ENCODE results near the gene DICER1. TPM values are rescaled to one million over a fixed set of nuclear protein-coding genes. Genes with fewer than 3 reads are reported as not detected.

DICER1 gene
- total RNA-seq, 1 donor = 61.3 TPM

GRCh38 chr14:95064734-95065133 lies 92.6 kb downstream of the DICER1 start:
- no peak for DNase-seq (ENCODE audit: low read depth)
- no peak overlapping the region for H3K4me3 ChIP-seq (ENCODE audit: low read depth, low read length)
- TF ChIP-seq CTCF (IDR thresholded peaks at IDR 0.05; ENCODE audit: insufficient read depth, low read depth, low read length) = no peak

GRCh38 chr14:95064256-95064655 lies 93.1 kb downstream of the DICER1 start:
- TF ChIP-seq CTCF (IDR thresholded peaks at IDR 0.05; ENCODE audit: insufficient read depth, low read depth, low read length) = no peak
- no peak for DNase-seq (ENCODE audit: low read depth)
- H3K4me3 ChIP-seq (ENCODE audit: low read depth, low read length) = no peak overlapping the region

GRCh38 chr14:95063391-95063790 lies 93.9 kb downstream of the DICER1 start:
- H3K4me3 ChIP-seq (ENCODE audit: low read depth, low read length) = no peak overlapping the region
- no peak for TF ChIP-seq CTCF (IDR thresholded peaks at IDR 0.05; ENCODE audit: insufficient read depth, low read depth, low read length)
- no peak for DNase-seq (ENCODE audit: low read depth)

GRCh38 chr14:95062946-95063345 lies 94.4 kb downstream of the DICER1 start:
- no peak for DNase-seq (ENCODE audit: low read depth)
- TF ChIP-seq CTCF (IDR thresholded peaks at IDR 0.05; ENCODE audit: insufficient read depth, low read depth, low read length) = no peak

GRCh38 chr14:95062220-95062619 lies 95.1 kb downstream of the DICER1 start:
- TF ChIP-seq CTCF (IDR thresholded peaks at IDR 0.05; ENCODE audit: insufficient read depth, low read depth, low read length) = no peak
- no peak overlapping the region for H3K4me3 ChIP-seq (ENCODE audit: low read depth, low read length)
- no peak for DNase-seq (ENCODE audit: low read depth)

More at GRCh38 chr14:95062946-95063345, 94.4 kb downstream of the DICER1 start:
- no peak overlapping the region for H3K4me3 ChIP-seq (ENCODE audit: low read depth, low read length)

- no peak for DNase-seq (ENCODE audit: low read depth)
- H3K4me3 ChIP-seq (ENCODE audit: low read depth, low read length) = no peak overlapping the region
- TF ChIP-seq CTCF (IDR thresholded peaks at IDR 0.05; ENCODE audit: insufficient read depth, low read depth, low read length) = no peak
Observed at GRCh38 chr14:95061317-95062093, 95.8 kb downstream of the DICER1 start.

GRCh38 chr14:95059126-95059525 lies 98.2 kb downstream of the DICER1 start:
- no peak for DNase-seq (ENCODE audit: low read depth)
- no peak overlapping the region for H3K4me3 ChIP-seq (ENCODE audit: low read depth, low read length)

More at GRCh38 chr14:95059126-95059525, 98.2 kb downstream of the DICER1 start:
- TF ChIP-seq CTCF (IDR thresholded peaks at IDR 0.05; ENCODE audit: insufficient read depth, low read depth, low read length) = no peak
